GM19025 (cell line): Measurements from ENCODE around the gene CCDC106.
A peak's percentile ranks its signal among the peaks of the same experiment; 100 is the strongest.

Experiments
- ATAC-seq: cut with Tn5 transposase; IDR thresholded peaks from one replicate; pipeline ENCODE4 v1.9.1; 2021; ENCODE audit warnings: mild to moderate bottlenecking, low read depth, moderate library complexity; ENCODE audit not compliant: unreplicated experiment

CCDC106 gene

DNA sequence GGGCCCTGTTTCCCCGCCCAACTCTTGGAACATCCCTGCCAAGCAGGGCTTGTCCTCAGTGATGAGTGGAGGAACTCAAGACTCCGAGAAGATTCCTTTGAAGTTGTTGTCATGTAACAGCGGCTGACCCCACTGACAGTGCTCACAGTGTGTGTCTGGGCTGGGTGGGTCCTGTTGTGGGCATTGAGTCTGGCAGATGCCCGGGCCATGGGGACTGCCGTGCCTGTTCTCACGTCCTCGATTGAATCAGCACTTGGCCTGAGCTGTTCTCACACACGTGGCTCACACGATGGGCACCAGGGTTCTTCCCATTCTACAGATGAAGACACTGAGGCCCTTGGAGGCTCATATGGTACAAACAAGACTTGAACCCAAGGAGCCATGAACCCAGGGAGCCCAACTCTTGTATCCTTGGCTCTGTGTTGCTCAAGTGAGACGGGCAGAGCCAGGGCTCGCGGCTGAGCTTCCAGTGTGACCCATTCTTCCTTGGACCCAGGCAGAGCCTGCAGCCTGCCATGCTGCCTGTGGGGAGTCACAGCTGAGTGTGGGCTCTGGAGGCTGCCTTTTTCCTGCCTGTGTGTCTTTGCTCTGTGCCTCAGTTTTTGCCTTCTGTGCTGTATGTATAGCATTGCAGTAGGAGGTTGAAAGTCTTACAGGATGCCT, 18.5 kb downstream of the CCDC106 start:
- no peak for ATAC-seq

GRCh38 chr19:55667006-55667381, 19.0 kb downstream of the CCDC106 start:
- no peak for ATAC-seq

DNA sequence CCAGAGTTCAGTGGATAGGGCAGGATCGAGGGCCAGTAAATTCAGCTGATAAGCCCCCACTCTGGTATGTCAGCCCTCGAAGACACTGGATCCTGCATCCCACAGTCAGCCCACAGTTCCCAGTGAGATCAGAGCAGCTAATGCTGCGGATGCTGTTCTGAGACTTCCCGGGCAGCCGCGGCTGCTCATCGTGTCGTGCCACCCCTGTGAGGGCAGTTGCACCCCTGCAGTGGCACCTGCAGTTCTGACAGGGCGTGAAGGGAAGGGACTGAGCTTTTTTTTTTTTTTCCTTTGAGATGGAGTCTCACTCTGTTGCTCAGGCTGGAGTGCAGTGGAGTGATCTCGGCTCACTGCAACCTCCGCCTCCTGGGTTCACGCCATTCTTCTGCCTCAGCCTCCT, 19.5 kb downstream of the CCDC106 start:
- ATAC-seq, result no peak

DNA sequence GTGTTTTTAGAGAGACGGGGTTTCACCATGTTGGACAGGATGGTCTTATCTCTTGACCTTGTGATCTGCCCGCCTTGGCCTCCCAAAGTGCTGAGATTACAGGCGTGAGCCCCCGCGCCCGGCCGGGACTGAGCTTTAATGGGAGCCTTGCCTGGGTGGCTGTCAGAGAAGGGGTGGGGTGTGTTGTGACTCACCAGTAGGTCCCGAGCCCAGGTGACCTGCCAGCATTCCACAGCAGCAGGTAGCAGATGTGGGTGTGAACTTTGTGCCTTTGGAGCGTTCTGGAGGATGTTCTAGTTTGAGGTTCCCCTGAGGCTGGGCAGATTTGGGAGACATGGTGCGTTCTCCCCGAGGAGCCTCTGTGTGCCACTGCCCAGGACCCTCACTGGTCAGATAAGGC, 19.9 kb downstream of the CCDC106 start:
- ATAC-seq, result no peak

- ATAC-seq, result no peak
These were observed 20.8 kb downstream of the CCDC106 start for GRCh38 chr19:55668603-55669348.

DNA sequence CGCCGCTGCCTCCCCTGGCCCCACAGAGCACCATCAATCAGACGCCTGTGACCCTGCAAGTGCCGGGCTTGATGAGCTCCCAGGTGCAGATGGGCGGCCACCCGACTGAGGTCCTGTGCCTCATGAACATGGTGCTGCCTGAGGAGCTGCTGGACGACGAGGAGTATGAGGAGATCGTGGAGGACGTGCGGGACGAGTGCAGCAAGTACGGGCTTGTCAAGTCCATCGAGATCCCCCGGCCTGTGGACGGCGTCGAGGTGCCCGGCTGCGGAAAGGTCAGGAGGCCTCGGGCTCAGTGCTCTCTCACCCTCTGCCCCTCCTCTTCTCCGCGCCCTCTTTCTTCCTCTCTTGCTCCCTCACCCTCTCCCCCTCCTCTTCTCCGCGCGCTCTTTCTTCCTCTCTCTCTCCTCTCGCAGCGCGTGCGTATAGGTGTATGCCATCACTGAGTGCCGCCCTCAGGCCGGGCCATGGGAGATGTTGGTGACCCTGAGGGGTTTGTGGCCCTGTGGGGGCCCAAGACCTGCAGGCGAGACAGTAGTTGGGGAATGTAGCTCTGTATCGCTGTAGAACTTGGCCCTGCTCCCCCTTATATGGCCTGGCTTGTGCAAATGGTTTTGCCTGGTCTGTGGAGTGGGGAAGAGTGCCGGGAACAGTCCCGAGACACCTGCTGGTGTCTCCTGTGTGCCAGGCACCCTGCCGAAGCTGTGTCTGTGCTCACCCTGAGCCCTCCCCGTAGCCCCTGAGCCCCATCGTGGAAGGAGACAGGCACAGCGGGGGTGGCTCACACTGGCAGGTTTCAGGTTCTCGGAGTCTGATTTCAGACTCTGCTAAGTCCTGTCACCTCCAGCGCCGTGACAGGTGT, 21.6 kb downstream of the CCDC106 start:
- no peak for ATAC-seq

DNA sequence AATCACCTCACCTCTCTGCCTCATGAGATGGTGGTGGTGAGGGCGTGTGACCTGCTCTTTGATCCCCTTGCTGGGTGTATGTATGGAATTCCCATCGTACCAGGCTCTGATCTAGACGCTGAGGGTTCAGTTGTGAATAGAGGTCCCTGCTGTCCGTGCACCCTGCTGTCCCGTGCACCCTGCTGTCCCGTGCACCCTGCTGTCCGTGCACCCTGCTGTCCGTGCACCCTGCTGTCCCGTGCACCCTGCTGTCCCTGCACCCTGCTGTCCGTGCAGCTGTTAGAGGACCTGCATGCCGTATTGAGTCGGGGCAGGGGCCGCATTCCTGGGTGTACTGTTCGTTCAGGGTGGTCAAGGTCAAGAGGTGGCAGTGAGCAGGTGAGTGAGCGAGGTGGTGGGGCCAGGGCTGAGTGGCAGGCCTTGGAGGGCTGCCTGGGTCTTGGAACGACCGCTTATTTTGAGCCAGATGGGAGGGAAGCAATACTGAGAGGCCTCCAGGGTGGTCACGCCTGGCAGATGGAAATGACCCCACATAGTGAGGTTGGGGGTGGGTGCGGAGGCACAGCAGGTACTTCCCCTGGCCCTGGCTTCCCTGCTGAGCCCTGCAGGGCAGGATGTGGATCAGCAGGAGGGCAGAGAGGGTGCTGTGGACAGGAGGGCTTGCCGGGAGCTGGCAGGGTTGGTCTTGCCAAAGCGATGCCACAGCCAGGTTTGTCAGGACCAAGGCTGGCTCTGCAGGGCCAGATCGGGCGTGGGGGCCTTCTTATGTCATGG, 22.5 kb downstream of the CCDC106 start:
- no peak for ATAC-seq

DNA sequence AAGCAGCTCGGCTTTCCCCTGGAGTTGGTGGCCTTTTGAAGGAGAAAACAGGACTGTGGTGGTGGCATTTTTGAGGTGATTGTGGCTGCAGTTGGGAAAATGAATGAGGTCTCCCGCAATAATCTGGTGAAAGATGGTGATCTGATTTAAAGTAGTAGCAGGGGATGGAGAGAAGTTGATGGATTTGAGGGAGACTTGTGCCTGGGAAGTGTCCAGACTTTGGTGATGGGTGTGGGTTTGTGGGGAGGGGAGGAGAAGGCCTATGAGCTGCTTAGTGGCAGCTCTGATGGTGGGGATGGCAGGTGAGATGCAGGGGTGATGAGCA, 23.0 kb downstream of the CCDC106 start:
- no peak for ATAC-seq

DNA sequence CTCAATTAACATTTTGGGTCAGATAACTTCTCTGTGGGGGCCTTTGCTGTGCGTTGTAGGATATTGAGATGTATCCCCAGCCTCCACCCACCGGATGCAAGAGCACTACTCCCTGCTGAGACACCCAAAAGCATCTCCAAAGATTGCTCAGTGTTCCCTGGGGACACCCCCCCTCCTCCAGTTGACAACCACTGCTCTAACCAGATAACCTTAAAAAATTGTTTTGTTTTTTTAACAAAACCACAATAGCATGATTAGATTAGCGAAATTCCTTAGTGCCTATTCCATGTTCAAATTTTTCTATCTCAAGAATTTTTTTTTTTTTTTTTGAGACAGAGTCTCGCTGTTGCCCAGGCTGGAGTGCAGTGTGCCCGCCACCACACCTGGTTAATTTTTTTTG, 24.4 kb downstream of the CCDC106 start:
- ATAC-seq, result no peak

- no peak for ATAC-seq
These were observed 25.5 kb downstream of the CCDC106 start for GRCh38 chr19:55673465-55673864.

GRCh38 chr19:55673889-55674288, 25.9 kb downstream of the CCDC106 start:
- ATAC-seq, result no peak

DNA sequence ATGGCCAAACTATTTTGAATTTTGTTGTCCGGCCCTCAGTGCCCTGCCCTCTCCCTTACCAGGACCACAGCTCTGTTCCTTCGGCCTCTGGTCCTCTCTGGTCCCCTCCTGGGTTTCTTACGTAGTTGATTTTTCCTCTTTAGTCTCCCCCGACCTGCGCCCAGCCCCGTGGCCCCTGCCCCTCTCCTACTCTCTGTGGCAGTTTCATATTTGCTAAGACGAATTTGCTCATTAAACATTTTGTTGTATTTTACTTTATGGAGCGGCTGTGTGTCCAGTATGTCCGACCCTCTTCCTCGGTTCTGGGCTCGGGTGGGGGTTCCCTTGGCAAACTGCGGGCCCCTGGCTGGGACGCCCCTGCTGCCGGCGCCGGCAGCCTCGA, 26.4 kb downstream of the CCDC106 start:
- ATAC-seq, result no peak

- peak; percentile 64 for ATAC-seq
These were observed 27.0 kb downstream of the CCDC106 start, which contains the start of gene EPN1 for GRCh38 chr19:55674841-55675660. TSS of gene EPN1 (plus strand) at chr19:55675226. CDS start at chr19:55678628, 3,402 bp downstream.

DNA sequence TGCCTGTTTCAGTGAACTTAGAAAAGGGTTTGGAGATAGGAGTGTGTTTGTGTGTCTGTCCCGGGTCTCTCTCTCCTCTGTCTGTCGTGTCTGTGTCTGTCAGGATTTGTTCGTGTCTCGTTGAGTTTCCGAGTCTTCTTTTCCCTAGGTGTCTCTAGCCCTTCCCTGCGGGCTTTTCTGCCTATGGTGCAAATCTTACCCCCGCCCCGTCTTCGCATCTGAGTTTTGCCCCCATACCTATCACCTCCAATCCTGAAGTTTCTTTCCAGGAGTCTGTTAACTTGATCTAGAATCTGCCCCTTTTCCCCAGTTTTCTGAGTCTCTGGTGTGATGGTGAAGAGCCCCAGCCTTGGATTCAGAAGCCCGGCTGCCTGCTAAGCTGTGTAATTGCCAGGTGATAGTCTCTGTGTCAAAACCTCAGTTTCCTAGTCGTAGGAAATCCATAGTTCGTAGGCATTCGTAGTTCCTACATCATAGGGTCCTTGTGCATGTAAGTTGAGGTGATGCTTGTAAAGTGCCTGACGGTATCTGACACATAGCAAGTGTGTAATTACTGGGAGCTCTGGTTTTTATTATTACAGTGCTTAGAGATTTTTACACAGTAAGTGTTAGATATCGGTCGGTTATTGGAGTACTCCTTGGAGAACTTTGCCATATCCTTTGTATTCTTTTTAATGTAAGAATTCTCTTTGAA, 27.8 kb downstream of the CCDC106 start:
- ATAC-seq, result no peak

GRCh38 chr19:55676383-55676782, 28.4 kb downstream of the CCDC106 start:
- no peak for ATAC-seq

- ATAC-seq, result no peak
These were observed 29.0 kb downstream of the CCDC106 start for GRCh38 chr19:55676889-55677505.

- ATAC-seq, result no peak
These were observed 29.6 kb downstream of the CCDC106 start for GRCh38 chr19:55677572-55678028.

DNA sequence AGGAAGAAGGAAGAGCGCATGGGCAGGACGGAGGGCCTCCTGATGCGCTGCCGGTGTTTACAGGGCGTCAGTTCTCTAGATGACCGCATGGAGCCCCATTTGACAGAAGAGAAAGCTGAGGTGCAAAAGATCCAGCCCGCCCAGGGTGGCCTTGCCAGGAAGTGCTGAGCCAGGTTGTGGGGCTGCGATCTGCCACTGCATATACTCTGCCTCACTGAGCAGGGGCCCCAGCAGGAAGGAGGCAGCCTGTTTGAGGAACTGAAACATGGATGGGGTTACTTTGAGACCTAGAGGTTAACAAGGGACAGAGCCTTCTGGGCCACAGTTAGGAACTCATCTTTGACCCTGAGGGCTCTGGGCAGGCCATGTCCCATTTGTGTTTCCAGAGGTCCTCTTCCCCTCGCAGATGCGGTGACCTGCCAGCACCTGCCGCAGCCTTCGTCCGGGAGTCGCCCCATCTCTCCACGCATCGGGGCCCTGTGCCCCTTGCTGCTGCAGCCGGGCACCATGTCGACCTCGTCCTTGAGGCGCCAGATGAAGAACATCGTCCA, 30.2 kb downstream of the CCDC106 start:
- ATAC-seq, result peak; percentile 61
